Fibroblast of gingiva (primary cell): ENCODE results near the gene PAX7.
"Not testable (repeated sequence)": the region's sequence is repeated elsewhere in the genome, so short reads cannot be mapped to it uniquely, and the experiment has no call there.

Experiments used
- DNase-seq: peaks from one replicate; pipeline ENCODE4 v3.0.0-alpha.2; 2011; ENCODE audit warnings: low read depth

Gene PAX7

GRCh38 chr1:18661404-18662285 is 31.0 kb downstream of the PAX7 start:
- DNase-seq, result no peak

GRCh38 chr1:18662286-18662639 is 31.6 kb downstream of the PAX7 start:
- DNase-seq, result no peak

- no peak for DNase-seq
These were observed 35.8 kb downstream of the PAX7 start for GRCh38 chr1:18666317-18666920.

- DNase-seq, result no peak
These were observed 36.7 kb downstream of the PAX7 start for GRCh38 chr1:18667333-18667732.

GRCh38 chr1:18668046-18668445 is 37.4 kb downstream of the PAX7 start:
- DNase-seq, result no peak

GRCh38 chr1:18668750-18669404 is 38.2 kb downstream of the PAX7 start:
- DNase-seq, result no peak

- no peak for DNase-seq
These were observed 39.6 kb downstream of the PAX7 start for GRCh38 chr1:18670121-18670867.

GRCh38 chr1:18670868-18671225 is 40.2 kb downstream of the PAX7 start:
- DNase-seq, result no peak

GRCh38 chr1:18673976-18674375 is 43.3 kb downstream of the PAX7 start:
- DNase-seq, result no peak

GRCh38 chr1:18676332-18676781 is 45.7 kb downstream of the PAX7 start:
- no peak for DNase-seq

GRCh38 chr1:18681423-18681835 is 50.8 kb downstream of the PAX7 start:
- DNase-seq, result no peak

- DNase-seq, result no peak
These were observed 51.7 kb downstream of the PAX7 start for GRCh38 chr1:18682375-18682774.

GRCh38 chr1:18684303-18684702 is 53.7 kb downstream of the PAX7 start:
- no peak for DNase-seq

GRCh38 chr1:18686540-18686939 is 55.9 kb downstream of the PAX7 start:
- DNase-seq, result no peak

GRCh38 chr1:18687273-18687672 is 56.6 kb downstream of the PAX7 start:
- DNase-seq, result no peak

- DNase-seq, result no peak
These were observed 61.0 kb downstream of the PAX7 start for GRCh38 chr1:18691648-18692047.

- DNase-seq, result no peak
These were observed 62.8 kb downstream of the PAX7 start for GRCh38 chr1:18693256-18694098.

GRCh38 chr1:18694289-18694688 is 63.6 kb downstream of the PAX7 start:
- not testable (repeated sequence) for DNase-seq

- DNase-seq, result no peak
These were observed 66.9 kb downstream of the PAX7 start for GRCh38 chr1:18697541-18697940.

GRCh38 chr1:18700530-18700929 is 69.9 kb downstream of the PAX7 start:
- no peak for DNase-seq

- DNase-seq, result no peak
These were observed 70.5 kb downstream of the PAX7 start for GRCh38 chr1:18701183-18701582.
